GM18508 (cell line): ENCODE data around the gene RNU7-1.

Source experiments
- ATAC-seq: cut with Tn5 transposase; IDR thresholded peaks from one replicate; pipeline ENCODE4 v1.9.1; 2021; ENCODE audit warnings: moderate number of reproducible peaks; ENCODE audit not compliant: insufficient read depth, unreplicated experiment

The RNU7-1 gene

DNA sequence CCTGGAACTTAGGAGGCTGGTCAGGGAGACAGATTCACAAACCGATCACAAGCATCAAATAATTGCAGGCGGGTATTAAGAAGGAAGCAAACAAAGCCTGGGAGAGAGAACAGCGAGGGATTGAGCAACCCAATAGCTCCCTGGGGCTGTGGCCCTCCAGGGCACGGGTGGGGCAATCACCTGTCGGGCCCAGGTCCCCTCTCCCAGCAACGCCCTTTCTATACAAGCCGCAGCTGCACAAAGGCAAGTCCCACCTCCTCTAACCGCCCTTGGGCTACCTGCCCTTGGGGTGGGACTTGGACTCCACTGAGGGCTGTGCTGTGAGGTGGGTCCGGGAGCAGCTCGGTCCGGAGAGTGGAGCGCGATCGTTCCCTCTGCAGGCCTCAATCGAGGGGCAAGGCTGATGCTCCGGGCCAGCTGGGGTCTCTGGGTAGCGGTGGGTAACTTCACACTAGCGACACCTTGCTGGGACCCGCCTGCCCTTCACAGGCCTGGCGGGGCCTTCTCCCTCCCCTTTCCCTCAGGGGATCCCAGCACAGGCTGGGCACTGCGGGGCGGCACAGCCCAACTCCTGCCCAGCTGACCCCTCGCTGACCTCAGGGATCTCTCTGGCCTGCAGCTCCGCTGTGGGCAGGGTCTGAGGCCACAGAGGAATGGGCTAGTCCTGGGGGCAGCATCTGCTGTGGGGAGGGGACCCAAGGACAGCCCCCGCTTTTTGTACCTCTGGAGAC, 18.8 kb downstream of the RNU7-1 start:
- ATAC-seq, result no peak

- no peak for ATAC-seq
Measured at GRCh38 chr12:6963016-6963731, 19.6 kb downstream of the RNU7-1 start.

DNA sequence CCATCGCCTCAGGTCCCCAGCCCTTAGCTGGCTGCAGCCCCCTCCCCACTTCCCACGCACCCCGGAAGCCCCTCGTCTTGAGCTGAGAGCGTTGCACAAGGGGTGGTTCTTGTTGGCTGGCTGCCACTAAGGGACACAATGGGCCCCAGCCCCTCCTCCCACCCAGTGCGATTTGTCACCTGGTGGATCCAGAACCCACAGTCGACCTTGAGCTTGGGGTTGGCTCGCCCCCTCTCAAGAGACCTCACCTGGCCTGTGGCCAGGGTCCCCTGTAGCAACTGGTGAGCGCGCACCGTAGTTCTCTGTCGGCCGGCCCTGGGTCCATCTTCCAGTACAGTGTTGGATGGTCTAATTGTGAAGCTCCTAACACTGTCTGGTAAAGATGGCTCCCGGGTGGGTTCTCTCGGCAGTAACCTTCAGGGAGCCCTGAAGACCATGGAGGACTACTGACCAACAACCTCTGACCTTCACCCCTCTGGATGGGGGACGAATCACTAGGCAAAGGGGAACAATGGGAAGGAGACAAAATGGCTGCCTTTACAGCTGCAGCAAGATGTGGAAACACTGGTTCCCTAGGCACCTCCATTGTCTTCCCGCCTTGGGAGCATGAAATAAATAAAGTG, 20.3 kb downstream of the RNU7-1 start:
- ATAC-seq, result no peak

GRCh38 chr12:6964605-6965025, 21.0 kb downstream of the RNU7-1 start:
- no peak for ATAC-seq

- no peak for ATAC-seq
Measured at GRCh38 chr12:6965026-6965661, 21.5 kb downstream of the RNU7-1 start.

GRCh38 chr12:6965714-6966113, 22.1 kb downstream of the RNU7-1 start:
- ATAC-seq, result no peak

- ATAC-seq, result no peak
Measured at GRCh38 chr12:6966351-6966750, 22.7 kb downstream of the RNU7-1 start.

GRCh38 chr12:6967651-6968100, 24.1 kb downstream of the RNU7-1 start:
- ATAC-seq, result no peak

DNA sequence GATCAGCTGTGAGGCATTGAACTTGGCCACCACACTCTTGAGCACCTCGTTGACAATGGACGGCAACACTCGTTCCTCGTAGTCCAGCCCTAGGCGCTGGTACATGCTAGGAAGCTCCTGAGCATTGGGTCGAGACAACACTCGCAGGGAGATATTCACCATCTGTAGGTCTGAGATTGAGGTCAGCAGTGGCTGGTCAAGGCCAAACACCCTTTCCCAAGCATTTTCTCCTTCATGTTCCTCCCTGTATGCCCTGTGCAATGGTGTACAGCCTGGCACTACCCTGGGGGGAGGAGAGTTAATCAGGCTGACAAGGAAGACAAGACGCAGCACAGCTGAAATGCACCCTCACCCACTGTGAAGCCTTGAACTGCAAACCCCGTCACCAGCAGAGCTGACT, 24.8 kb downstream of the RNU7-1 start:
- ATAC-seq, result no peak

- ATAC-seq, result peak; percentile 9
Measured at GRCh38 chr12:6970096-6970527, 26.5 kb downstream of the RNU7-1 start.

DNA sequence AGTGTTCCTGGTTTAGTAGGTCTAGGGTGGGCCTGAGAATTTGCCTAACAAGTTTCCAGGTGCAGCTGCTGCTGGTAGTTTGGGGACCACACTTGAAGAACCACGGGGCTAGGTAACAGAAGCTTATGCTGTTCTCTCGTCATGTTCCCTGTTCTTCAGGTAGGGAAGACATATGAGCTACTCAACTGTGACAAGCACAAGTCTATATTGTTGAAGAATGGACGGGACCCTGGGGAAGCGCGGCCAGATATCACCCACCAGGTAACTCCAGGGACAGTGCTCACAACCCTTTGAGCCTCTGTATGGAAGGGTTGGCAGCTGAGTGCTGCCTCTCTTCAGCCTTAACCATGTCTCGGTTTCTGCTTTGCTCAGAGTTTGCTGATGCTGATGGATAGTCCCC, 30.6 kb downstream of the RNU7-1 start:
- ATAC-seq, result no peak

DNA sequence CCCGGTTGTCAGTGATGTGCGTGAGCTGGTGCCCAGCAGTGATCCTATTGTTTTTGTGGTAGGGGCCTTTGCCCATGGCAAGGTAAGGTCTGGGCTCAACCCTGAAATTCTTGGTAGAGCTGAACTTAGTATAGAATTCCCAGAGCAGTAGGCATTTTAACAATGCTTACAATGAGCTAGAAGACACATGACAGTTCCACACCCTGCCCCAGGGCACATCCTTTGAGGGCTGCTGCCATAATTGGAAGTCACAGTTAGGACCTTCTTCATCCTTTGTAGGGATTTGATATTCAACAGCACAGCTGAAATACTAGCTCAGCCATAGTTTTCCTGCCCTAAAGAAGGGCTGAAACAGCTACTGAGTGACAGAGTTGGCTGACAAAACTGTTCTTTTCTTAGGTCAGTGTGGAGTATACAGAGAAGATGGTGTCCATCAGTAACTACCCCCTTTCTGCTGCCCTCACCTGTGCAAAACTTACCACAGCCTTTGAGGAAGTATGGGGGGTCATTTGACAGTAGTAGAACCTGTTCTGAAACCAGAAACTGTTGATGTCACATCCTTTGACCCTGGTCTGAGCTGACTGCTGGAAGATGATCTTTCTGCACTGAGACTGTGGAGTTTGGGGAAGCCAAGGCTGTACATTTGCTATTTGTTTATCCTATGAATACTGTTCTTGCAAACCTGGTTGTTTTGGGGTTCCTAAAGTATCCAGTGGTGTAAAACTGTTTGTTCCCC, 31.8 kb downstream of the RNU7-1 start:
- no peak for ATAC-seq

- ATAC-seq, result no peak
Measured at GRCh38 chr12:6977653-6978052, 34.0 kb downstream of the RNU7-1 start.

- no peak for ATAC-seq
Measured at GRCh38 chr12:6978188-6978587, 34.6 kb downstream of the RNU7-1 start.

DNA sequence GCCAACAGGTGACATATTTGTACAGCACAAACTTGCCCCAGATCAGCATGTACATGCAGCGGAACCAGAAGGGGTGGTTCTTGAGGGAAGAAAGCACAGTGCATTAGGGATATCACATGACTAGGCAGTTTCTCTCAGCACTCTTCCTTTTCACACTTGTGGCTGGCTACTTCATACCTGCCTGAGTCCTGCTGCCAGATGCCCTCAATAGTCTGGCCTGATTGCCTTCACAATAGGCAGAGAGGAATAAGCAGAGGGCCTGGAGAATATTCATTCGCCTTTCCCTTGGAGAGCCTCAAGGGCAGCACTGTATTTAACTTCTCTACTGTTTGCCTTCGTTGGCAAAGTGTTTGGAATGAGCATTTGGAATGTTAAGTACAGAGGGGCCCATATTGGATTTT, 35.0 kb downstream of the RNU7-1 start:
- ATAC-seq, result no peak

- ATAC-seq, result no peak
Measured at GRCh38 chr12:6979021-6979420, 35.4 kb downstream of the RNU7-1 start.

GRCh38 chr12:6979453-6979852, 35.8 kb downstream of the RNU7-1 start:
- ATAC-seq, result no peak

DNA sequence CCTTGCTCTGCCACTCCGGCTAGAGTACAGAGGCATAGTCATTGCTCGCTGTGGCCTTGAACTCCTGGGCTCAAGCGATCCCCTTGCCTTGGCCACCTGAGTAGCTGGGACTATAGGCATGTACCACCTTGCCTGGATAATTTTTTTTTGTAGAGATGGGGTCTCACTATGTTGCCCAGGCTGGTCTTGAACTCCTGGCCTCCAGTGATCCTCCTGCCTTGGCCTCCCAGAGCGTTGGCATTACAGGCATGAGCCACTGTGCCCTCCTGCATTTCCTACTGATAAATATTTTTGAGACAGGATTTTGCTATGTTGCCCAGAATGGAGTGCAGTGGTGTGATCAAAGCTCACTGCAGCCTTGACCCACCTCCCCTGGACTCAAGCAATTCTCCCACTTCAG, 36.5 kb downstream of the RNU7-1 start:
- no peak for ATAC-seq

- no peak for ATAC-seq
Measured at GRCh38 chr12:6980740-6981139, 37.1 kb downstream of the RNU7-1 start.
